RCC 7860 (cell line): ENCODE results near the gene MGMT.

Source experiments
- DNase-seq: peaks from one replicate; pipeline ENCODE4 v3.0.0-alpha.2; 2015; ENCODE audit warnings: low spot score
- FAIRE-seq: peaks from 2 replicates; lab custom pipeline; 2012; peaks lifted over from hg19 to GRCh38; lab: Jason Lieb, UNC

Gene MGMT

DNA sequence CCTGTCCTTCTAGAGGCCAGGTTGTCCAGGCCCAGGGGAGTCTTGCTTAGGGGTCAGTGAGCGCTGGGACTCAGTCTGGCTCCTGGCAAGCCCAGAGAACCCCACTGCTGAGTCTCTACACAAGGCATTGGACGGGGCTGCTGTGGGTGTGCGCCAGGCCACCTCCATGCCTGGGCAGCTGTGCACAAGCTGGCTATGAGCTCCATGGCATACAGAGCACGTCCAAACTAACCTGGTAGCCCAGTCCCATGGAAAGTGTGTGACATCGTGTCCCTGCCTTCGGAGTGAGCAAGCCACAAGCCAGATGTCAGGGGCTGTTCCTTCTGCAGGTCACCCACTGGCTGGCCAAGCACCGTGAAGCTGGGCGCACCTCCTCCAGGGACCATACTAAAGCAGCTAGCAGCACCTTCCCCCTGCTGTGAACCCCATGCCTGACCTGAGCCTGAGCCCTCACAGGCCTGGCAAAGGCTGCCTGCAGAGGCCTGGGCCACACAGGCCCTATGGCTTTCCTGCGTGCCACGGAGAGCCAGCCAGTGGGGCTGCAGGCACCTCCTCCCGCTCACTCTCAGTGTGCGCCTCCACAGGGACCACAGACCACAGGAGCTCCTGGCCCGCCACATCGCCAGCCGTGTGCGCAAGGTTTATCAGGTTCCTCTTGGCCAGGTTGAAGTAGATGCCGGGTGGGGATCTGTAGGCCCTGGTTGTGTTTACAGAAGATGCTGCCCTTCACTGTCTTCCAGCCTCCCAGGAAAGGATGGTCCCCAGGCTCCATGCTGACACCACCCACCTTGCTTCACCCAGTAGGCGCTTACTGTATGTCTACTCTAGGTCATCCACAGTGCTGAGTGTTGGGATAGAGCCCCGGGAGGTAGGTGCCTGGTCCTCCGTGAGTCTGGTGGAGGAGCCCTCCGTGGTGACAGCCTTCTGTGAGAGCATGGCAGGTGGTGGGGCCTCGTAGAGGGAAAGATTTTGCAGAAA, 277.4 kb downstream of the MGMT start:
- no peak for DNase-seq
- FAIRE-seq, result no peak

DNA sequence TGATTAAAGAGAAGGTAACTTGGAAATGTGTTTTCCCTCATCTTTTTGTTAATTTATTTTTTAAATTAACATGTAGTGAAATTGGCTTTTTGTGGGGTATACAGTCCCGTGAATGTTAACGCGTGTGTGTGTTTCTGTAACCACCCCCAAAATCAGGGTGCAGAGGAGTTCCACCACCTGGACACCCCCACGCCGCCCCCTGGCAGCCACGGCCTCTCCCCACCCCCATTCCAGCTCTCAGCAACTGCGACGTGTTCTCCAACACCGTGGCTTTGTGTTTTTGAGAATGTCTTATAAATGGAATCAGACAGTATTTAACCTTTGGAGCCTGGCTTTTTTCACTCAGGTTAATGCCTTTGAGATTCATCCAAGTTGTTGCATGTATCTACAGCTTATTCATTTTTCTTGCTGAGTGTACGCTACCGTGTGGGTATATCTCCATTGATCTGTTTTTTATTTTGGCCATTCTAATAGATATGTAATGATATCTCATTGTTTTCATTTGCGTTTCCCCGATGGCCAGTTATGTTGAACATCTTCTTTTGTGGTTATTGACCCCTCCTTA, 278.2 kb downstream of the MGMT start:
- FAIRE-seq (no peak), DNase-seq (no peak)

DNA sequence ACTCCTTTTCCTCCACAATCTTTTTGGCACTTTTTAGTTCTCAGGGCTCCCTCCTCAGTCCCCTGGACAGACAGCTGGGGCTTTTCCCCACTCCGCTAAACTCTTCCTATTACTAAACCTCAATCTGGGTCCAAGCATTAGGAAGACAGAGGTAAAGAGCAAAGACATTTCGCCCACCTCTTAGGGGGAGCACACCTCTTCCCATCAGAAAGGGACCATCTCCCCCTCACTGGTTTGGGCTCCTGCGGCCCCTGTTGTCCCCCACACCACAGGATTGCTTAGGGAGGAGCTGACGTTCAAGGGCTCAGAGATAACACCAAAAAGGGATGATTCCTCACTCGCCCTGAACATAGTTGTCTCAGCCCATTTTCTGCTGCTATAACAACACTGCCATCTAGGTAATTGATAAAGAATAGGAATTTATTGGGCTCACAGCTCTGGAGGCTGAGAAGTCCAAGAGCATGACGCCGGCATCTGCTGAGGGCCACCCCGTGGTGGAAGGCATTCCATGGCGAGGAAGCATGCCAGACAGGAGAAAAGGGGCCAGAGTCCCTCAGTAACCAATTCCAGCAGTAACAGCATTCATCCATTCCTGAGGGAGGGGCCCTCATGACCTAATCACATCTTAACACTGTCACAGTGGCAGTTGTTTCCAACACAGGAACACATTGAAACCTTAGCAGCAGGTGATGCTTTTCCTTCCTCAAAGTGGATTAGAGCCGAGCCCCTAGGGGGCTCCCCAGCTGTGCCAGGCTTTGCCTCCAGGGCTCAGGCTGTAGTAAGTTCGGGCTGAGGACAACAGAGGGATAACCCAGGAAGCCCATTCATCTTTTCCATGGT, 287.4 kb downstream of the MGMT start:
- no peak for DNase-seq
- FAIRE-seq, result no peak

DNA sequence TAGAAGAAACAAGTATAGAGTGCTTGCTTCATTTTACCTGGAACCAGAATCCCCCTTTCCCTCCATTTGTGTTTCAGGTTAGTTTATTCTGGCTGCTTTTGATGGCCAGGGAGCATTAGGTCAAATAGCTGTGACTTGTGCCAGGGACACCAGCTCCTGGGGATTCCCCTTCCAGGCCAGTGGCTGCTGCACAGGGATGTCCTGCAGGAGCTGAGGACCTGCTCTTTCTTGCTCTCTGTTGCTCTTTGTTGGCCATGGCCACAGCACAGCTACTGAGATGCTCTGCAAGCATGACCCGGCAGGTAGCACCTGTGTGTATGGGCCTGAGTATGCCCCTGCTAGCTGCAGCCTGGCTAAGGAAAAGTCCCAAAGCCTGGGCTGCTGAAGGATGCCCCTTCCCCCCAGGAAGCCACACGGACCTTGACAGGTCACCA, 288.1 kb downstream of the MGMT start:
- DNase-seq (no peak), FAIRE-seq (no peak)

DNA sequence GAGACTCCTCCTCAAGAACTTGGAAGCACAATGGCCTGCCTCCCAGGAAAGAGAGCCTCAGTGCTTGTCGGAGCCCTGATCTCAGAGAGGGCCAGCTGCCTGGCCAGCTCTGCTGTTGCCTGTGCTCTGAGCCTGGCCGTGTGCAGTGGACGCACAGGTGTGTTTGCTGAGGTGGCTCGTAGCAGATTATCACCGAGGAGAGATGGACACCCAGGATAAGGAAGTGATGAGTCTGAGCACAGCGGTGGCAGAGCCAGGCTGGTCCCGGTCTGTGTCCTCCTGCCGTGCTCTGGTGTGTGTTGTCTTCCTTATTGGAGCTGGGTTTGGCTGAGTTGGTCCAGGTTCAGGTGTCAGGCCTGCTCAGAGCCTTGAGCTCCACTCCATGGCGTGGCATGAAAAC, 288.6 kb downstream of the MGMT start:
- FAIRE-seq (no peak), DNase-seq (no peak)

DNA sequence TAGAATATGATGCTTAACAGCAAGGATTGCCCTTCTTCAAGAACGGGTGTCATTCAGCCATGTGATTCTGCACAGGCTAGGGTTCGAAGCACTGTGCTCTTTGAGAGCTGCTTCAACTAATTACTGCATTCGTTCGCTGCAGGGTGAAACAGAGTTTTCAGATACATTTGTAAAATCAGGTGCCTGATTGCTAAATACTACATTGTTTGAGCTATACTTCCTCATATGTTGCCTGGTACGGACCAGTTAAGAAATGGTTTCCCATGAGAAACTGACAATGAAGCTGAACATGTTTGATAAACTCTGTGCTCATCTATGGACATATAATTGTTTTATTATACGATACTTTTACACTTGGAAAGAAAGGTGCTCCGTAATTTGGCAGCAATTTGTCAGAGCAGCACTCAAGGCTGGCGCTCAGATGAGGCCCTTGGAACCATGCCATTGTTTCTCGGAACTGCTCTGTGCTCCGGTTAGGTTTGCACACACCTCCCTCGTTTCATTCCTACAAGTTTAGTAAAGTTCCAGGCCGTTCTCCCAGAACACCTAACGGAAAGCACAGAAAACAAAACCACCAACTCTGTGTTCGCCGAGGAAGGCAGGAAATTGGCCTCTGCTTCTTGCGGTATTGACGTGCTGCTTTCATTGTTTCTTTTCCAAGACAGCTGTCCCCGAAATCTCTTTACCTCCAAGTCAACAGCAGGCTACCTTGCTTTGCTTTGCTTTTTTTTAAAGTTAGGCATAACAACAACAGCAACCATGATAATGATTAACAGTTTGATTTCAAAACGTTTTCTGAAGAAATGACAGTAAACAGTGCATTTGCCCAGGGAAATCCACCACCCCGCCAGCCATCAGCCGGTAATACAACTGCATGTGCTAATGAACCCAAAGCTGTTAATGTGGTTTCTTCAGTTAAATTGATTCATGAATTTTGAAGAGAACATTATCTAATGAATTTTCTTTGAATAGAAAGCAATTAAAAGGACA, 290.2 kb downstream of the MGMT start:
- no peak for DNase-seq

DNA sequence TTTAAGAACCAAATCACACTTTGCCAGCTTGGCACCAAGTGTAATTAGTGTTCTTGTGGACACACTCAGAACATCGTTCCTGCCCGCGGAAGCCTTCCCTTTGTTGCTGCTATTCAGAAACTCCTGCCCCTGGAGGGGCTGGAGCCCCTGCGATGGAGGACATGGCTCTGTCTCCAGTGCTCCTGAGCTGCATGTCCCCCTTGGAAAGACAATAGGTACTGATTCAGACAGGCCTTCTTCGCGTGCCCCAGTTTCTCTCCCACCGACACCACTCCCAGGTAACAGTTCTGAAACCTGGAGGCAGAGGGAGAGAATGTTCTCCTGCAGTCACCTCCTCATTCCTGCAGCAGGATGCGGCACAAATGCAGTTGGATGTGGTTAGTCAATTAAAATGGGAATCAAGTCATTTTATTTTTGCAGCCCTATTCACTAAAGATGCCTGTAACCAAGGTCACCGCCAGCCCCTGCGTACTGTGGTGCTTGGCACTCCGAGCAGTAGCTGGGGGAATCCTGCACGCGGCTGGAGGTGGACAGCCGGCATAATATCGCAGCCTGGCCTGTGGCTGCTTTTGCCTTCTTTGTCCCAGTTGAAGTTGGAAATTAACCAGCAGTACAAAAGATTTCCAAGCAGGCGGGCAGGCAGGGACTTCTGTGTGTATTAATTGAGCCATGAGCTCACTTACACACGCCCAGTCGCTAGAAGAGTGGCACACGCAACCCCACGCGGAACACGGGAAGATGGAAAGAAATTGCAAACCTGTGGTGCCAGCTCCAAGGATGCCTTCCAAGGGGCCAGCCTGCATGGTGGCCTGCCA, 291.4 kb downstream of the MGMT start:
- FAIRE-seq, result no peak
- DNase-seq, result no peak

More for the DNA sequence above, 290.2 kb downstream of the MGMT start:
- no peak for FAIRE-seq

DNA sequence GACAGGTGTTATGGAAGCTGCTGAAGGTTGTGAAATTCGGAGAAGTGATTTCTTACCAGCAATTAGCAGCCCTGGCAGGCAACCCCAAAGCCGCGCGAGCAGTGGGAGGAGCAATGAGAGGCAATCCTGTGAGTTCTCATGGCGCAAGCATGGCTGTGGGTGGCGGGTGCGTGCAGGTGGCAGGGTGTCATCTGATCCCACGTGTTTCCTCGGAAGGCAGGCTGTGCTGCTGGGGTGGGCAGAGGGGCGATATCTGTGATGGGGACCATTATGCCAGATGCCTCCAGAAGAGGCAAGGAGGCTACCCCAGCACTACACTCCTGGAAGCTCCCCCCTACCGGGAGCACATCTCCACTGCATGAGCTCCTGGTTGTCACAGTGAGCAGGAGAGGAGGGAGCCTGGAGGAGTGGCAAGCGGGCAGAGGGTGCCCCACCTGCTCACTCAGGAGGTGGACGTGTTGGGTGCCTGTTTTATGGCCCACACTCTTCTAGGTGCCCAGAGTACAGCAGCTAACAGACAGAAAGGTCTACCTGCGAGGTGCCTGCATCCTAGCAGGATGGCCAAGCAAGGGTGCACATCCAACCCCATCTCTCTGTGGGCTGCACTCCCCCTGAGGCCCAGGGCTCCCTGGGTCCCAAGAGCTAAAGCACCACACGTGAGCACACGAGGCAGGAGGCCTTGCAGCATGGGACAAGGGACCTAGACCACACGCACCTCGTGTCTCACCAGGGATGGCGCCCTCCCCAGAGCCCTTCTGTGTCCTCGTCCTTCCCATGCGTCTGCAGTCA, 292.4 kb downstream of the MGMT start:
- FAIRE-seq (no peak), DNase-seq (no peak)

DNA sequence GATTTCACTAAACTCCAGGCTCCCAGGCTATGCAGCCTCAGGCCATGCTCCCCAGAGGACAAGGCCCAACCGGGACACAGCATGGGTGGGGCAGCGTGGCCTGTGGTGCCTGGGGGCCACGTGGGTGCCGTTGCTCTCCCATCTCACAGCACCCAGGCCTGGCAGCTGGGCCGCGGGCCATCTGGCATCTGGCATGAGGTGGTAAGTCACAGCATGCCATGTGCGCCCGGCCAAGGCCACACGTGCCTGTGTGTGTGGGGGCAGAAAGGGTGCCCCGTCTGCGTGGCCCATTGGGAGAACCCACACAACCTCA, 292.9 kb downstream of the MGMT start:
- DNase-seq (no peak), FAIRE-seq (no peak)

DNA sequence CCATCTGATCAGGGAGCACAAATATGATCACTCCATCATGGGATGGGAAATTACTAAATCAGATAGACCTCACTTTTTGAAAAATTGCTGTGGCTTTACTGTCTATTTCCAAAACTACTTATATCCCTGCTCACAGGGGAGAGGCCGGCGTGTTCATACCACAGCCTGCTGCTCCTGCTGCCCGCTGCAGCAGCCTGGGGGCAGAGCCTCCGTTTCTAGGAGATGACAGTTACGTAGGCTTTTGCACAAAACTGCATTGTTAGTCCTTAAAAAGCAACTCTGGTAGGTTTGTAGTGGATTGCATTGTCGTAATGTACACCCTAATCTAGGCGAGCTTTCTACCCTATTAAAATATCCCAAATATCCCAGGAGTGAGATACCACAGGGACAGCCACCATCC, 293.4 kb downstream of the MGMT start:
- DNase-seq (no peak), FAIRE-seq (no peak)

DNA sequence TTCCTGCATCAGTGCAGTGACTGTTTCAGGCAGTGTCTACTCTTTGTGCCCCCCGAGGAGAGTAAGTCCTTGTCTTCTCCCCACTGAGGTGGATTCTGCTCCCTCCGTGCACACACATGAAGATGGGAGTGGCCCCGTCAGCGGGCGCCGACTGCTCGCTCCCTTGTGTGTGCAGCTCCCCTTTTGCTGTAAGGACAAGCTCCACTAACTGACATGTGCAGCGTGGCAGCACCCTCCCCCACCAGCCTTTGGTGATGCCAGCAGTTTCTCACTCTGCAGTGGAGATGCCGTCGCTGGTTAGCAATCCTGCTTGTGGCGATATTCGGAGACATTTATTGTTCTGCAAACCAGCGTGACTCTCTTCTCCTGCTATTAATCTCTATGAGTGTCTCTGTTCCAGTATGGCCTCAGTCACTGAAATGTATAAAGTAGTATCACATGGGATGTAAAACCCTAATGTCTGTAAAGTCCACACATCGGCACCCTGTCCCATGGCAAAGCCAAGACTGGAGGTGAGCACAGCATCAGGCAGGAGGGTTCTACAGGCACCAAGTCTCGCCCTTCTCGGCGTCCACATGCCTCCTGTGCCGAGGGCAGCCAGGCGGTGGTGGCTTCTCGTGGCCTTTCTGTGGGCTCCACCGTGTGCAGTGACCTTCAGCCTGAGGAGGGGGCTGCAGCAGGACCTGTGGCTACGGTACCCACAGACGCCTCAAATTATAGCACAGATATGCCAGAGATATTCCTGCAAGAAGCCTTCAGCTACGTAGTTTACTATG, 294.3 kb downstream of the MGMT start:
- no peak for FAIRE-seq

DNA sequence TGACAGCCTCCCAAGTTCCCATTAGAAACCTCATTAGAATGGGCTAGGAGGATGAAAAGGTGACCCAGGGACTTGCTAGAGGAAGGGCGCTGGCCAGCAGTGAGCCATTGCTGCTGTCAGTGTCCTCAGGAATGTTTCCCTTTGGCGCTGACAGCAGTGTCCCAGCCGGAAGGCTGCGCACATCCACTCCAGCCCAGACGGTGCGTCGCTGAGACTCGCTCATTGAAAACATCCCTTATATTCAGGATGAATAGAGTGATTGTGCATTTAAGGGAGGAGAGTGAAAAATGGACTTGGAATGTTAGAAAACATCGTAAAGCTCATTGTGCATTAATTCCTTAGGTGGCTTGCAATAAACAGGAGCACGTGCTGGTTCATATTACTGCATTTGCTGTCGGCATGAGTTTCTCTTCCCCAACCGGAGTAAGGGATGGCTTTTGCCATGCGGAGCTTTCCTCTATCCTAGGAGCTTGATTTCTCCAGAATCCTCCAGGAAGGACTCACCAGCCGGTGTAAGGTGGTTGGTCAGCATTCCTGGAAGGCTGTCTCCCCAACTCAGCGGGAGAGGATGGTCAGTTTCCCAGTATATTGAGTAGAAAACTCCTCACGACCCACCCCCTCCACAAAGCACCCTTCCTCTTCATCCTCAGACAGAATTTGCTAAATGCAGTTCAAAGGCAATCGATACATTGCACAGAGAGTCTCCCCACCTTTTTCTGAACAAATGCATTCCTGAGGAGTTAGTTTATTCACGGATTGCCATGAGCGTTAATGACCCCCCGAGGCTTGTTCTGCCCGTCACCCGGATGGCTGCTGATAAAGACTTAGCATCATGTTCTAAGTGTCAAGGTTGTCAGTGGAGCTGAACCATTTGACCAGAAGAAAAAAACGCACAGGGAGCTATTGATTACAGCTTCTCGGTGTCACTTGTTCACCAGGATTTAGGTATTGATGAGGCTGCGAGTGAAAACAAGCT, 295.2 kb downstream of the MGMT start:
- FAIRE-seq, result no peak
- no peak for DNase-seq

More for the DNA sequence above, 294.3 kb downstream of the MGMT start:
- no peak for DNase-seq

DNA sequence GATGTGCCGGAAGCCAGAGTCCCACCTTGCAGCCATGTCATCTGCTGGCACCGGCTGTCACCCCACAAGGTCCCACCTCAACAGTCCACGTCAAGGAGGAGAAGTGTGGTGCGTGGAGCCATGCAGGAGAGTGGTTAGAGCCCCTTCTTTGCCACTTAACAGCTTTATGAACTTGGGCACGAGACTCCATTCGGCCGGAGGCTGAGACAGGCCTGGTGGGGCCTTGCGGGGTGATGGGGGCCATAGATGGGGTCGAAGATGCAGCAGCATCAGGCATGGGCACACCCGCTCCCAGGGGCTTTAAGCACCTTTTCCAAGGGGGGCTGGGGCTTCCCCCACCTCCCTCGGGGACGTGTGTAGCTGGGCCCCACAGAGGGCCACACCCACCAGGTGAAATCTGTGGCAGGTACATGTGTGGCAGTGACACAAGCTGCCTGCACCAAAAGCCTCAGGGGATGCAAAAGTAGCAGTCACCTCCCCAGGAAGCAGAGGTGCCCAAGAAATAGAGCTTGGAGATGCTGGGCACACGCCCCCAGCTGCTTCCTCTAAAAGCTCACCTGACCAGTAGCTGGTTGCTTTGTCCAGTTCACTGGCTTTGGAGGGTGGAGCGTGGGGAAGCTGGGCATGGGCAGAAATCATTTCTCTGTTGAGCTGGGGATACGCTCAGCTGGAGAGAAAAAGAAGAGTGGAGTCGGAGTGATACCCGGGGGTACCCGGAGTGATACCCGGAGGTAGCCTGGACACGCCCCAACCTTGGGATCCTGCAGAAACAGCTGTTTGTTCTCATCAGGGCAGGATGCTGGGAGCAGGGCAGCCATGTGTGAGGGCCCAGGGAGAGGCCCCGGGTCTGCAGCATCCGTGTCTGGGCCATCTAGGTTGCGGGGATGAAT, 297.2 kb downstream of the MGMT start:
- no peak for DNase-seq
- FAIRE-seq, result no peak

DNA sequence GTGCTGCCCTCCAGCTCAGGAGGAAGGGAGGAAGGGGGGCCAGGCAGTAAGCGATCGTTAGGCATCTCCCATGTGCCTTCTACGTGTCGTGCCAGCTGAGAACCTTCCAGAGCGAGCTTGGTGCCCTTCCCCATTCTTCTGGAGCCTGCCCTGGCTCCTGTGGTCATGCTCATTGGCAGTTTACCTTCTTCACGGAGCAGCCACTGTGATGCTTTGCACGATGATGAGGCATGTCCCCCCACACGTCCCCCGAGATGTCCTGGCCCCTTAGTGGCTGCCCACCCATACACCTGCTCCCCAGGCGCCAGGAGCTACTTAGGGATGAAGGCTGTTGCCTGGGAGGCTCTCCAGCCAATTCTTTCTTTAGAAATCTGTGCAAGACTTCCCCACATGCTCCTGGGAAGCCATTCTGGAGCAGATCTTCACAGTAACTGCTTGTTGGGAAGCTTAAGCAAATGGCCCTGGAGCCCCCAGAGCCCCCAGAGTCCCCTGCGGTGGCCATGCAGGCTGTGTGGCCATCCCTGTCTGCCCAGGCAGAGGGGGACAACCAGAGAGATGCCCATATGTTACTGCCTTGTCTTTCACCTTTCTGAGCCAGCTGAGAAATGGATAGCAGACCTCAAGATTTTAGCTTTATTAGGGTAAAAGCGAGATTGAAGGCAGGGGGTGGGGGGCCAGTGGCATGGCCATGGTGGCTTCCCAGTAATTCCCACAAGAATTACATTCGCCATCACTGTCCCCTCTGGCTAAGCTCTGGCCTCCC, 298.0 kb downstream of the MGMT start:
- DNase-seq (no peak), FAIRE-seq (no peak)
